SK-N-MC (cell line): ENCODE measurements around the gene FAM120A.

Source experiments
- EZH2 ChIP-seq: fragments of 200-600 bp; sonication (generic); IDR thresholded peaks from one replicate; pipeline ENCODE4 v1.6.1; 2017; ENCODE audit warnings: antibody characterized with exemption
- FOXP2 ChIP-seq: optimal IDR thresholded peaks from 2 replicates; pipeline ENCODE3; 2011; ENCODE audit warnings: mild to moderate bottlenecking, moderate library complexity; ENCODE audit not compliant: insufficient read depth; ENCODE audit errors: extremely low read length, control extremely low read depth
- POLR2AphosphoS5 ChIP-seq: IDR thresholded peaks from 2 replicates; pipeline ENCODE4 v1.6.1; 2012; ENCODE audit warnings: mild to moderate bottlenecking, low read depth, low read length, borderline replicate concordance

- TF ChIP-seq EZH2 (no peak), POLR2AphosphoS5 (no peak), FOXP2 (no peak)
Measured at GRCh38 chr9:93503381-93503780, 51.9 kb downstream of the FAM120A start.
